ENCODE data around the gene ATG101. TPM values are rescaled to one million over a fixed set of nuclear protein-coding genes. Genes with fewer than 3 reads are reported as not detected.

The ATG101 gene
- total and polyA plus RNA-seq, 2 of the 8 experiments (the other 6 are each of a cell fraction or from before 2014, with no cell fraction given), result 49.8 to 55.9 TPM

DNA sequence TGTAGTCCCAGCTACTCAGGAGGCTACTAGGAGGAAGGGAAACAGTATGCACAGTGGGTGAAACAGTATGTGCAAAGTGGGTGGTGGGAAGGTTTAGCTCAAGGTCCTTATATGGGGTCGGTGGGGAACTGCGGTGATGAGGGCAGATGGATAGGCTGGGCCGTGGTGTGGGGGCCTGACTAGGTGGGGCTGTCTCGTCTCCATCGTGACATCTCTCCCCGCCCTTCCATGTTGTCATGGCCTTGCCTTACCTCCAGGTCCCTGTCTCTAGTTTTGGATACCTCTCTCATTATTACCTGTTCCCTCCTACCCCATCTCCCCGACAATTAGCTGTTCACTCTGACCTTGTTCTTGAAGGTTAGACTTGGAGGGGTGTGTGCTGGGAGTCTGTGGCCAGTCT is 22.9 kb upstream of the ATG101 start:
- Histone ChIP-seq H3K4me1 (replicated peaks in 1 of 4; ENCODE audit: control insufficient read depth in 3 of 4, insufficient read depth in 4 of 4, low read length in 3 of 4) (peaks cover 0 to 14% (median 8%) of the 10 kb centered on the region in 4 experiments; a peak in 6 of 7 replicates), H3K79me2 (ENCODE audit: control insufficient read depth in 1 of 2, insufficient read depth in 2 of 2, low read length in 2 of 2) (no peaks in the 10 kb centered on the region), H2BK15ac (ENCODE audit: low read length) (no peak overlapping the region), H3K27me3 (replicated peaks in 1 of 4; ENCODE audit: control insufficient read depth in 3 of 4, extremely low read depth in 1 of 4, insufficient read depth in 3 of 4, low read length in 3 of 4) (peaks cover 4 to 31% (median 28%) of the 10 kb centered on the region in 4 experiments), H4K20me1 (replicated peaks in 1 of 2; ENCODE audit: control insufficient read depth in 1 of 2, insufficient read depth in 2 of 2, low read length in 2 of 2) (peaks cover 7 to 26% of the 10 kb centered on the region in 2 experiments), H2AK5ac (ENCODE audit: low read depth, low read length) (no peak overlapping the region), H4K5ac (ENCODE audit: insufficient read length, low read depth, low read length) (no peak overlapping the region), H3K4me2 (ENCODE audit: insufficient read depth in 1 of 2, low read depth in 2 of 2, low read length in 2 of 2) (no peak overlapping the region), H2BK120ac (replicated peaks; ENCODE audit: low read depth, low read length) (no peak overlapping the region), H4K8ac (ENCODE audit: extremely low read depth, insufficient read depth, low read length) (no peak overlapping the region), H2BK12ac (ENCODE audit: low read depth, low read length) (no peak overlapping the region), H3K56ac (replicated peaks; ENCODE audit: insufficient read length, low read depth, low read length) (no peak overlapping the region), H3K23ac (ENCODE audit: insufficient read length) (no peak overlapping the region), H3K9ac (replicated peaks in 1 of 4; ENCODE audit: extremely low read depth in 1 of 4, low read depth in 3 of 4, low read length in 3 of 4) (no peak overlapping the region), H3K14ac (ENCODE audit: insufficient read length) (no peak overlapping the region), H4K91ac (replicated peaks; ENCODE audit: insufficient read length, low read length) (no peak overlapping the region), H3K36me3 (ENCODE audit: control insufficient read depth in 2 of 4, insufficient read depth in 4 of 4, low read length in 3 of 4) (no peaks in the 10 kb centered on the region; a peak in 2 of 8 replicates), H3K27ac (ENCODE audit: low read depth, low read length) (no peak overlapping the region), H3K4ac (replicated peaks; ENCODE audit: insufficient read length, low read depth, low read length) (no peak overlapping the region), H3K4me3 (ENCODE audit: extremely low read depth in 1 of 4, insufficient read depth in 2 of 4, low read depth in 3 of 4, low read length in 4 of 4) (no peak overlapping the region), H2BK5ac (ENCODE audit: low read depth, low read length) (no peak overlapping the region), H3K23me2 (ENCODE audit: low read depth, low read length) (peaks cover 14% of the 10 kb centered on the region), H2BK20ac (ENCODE audit: low read length) (no peak overlapping the region), H3K9me3 (ENCODE audit: insufficient read depth in 2 of 2, low read depth in 1 of 2, low read length in 1 of 2) (no peaks in the 10 kb centered on the region), H3K18ac (ENCODE audit: extremely low read depth, low read length) (no peak overlapping the region), H3K79me1 (ENCODE audit: low read depth, low read length) (no peaks in the 10 kb centered on the region; the same call in 1 of the 2 replicates), H2AFZ (ENCODE audit: low read length) (no peak overlapping the region)
- ChIA-PET CTCF (ENCODE audit: partially characterized antibody) (interaction anchor here (0.8 to 15.8 kb wide), 10 partner anchors 8 to 124 kb away, joined by 3 to 294 read pairs (median 4); partner anchors contain the start of gene ATG101), POLR2A (ENCODE audit: partially characterized antibody) (interaction anchor here (0.8 to 3.1 kb wide), 8 partner anchors 8 to 79 kb away, joined by 3 to 21 read pairs (median 4); no protein-coding TSS in a partner anchor)
- no peak for FAIRE-seq
- TF ChIP-seq MAFK (IDR thresholded peaks at IDR 0.05; ENCODE audit: low read depth, low read length) (no peak), POLR2A (IDR thresholded peaks at IDR 0.05; ENCODE audit: control extremely low read depth in 1 of 2, low read depth in 2 of 2, low read length in 2 of 2) (peak in 1 of 2 experiments; percentile 24; a peak in 1 of 3 replicates), NANOG (IDR thresholded peaks at IDR 0.05; ENCODE audit: insufficient read depth, low read depth, low read length, poor library complexity, severe bottlenecking) (no peak)
- 89% methylated on average over 7 of the region's 7 CpGs; no CpG with 5 or more reads in 1 of the 2 experiments for WGBS, 2 experiments (ENCODE audit: extremely low coverage in 1 of 2, insufficient coverage in 1 of 2, insufficient read length in 1 of 2, insufficient replicate concordance in 2 of 2, low coverage in 1 of 2, low lambda C conversion rate in 2 of 2, missing lambda C conversion rate in 1 of 2)
- no peak for DNase-seq (ENCODE audit: low read depth in 1 of 2, low spot score in 2 of 2)

Measured in H1 (cell line).